ENCODE measurements around the gene DYNLT4. TPM values are rescaled to one million over a fixed set of nuclear protein-coding genes. Genes with fewer than 3 reads are reported as not detected.

Gene DYNLT4
- total RNA-seq, 1 experiment from 2014 or later: not detected

DNA sequence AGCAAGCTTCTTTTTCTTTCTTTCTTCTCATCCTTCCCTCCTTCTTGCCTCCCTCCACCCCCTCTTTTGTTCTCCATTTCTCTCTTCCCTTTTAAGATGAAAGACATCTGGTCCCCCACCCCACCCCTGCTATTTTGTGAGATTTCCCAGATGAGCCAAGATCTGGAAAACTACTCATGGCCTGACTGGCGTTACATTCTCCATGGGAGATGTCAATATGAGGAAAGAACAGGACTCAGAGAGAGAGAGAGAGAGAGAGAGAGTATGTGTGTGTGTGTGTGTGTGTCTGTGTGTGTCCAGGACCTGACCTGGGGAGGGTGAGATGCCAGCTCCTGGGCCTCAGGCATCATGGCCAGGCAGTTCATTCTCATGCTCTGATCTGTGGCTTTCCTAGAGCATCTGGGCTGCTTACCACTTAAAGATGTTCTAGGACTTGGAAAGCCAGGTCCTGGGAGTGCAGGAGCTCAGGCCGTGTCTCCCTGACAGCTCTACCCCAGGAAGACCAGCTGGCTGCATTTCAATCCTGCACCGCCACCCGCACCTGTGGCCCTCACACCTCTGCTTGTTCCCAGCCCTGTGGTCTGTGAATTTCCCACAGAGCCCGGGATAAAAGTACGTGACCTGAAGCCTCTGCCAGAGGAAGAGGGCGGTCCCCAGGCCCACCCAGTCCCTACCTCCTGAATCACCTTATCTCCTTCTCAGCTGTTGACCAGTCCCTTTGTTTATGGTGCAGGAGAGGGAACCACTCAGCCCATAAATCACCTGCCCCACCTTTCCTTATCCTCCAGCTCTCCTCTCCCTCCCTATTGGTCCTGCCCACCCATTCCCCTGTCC lies 16.0 kb downstream of the DYNLT4 start:
- H3K9ac ChIP-seq (ENCODE audit: low read length): no peak overlapping the region
- H3K9me2 ChIP-seq (replicated peaks; ENCODE audit: insufficient read depth, low read length): no peaks in the 10 kb centered on the region
- H3K4me3 ChIP-seq (ENCODE audit: low read length): no peak overlapping the region
- no peaks in the 10 kb centered on the region for H3K79me2 ChIP-seq (ENCODE audit: low read length)
- H3K4me1 ChIP-seq (ENCODE audit: low read length): peaks cover 7% of the 10 kb centered on the region
- no peak overlapping the region for H3K4me2 ChIP-seq (ENCODE audit: low read depth, low read length, poor library complexity, severe bottlenecking)
- no peaks in the 10 kb centered on the region for H3K9me3 ChIP-seq (ENCODE audit: low read length)
- no peak for DNase-seq
- no peak overlapping the region for H3K27ac ChIP-seq (ENCODE audit: low read length)
- no peaks in the 10 kb centered on the region for H4K20me1 ChIP-seq (ENCODE audit: insufficient read depth, low read depth, low read length)
- no peaks in the 10 kb centered on the region for H3K36me3 ChIP-seq (ENCODE audit: insufficient read depth, low read length)
- H3K27me3 ChIP-seq (ENCODE audit: low read length): no peaks in the 10 kb centered on the region
- no peak overlapping the region for H2AFZ ChIP-seq (ENCODE audit: low read length)

DNA sequence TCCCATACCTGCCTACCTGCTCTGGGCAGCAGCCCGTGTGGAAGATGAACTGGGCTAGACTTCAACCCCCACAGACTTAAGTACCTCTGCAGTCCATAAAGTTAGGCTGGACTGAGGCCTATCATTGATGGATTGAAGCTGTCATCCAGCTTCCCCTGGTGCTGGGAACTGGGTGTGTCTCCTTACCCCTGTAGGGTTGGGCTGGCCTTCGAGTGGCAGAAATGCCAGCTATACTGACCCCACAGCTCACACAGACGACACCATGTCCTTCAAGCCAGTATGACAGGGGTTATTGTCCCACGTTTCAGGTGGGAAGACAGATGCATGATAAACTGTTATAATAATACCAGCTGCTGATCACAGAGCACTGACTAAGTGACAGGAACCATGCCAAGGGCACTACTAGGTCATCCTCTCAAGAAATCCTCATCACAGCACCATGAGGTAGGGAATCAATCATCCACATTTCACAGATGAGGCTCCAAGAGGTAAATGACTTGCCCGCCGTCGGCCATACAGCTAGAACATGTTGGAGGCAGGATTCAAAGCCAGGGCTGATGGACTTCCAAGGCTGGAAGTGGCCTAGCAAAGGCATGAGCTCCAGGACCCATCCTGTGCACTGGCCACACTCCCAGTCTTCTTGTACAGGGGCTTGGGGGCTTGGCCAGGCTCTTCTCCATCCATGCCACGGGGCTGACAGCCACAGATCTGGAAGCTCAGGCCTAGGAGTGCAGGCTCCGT lies 18.9 kb downstream of the DYNLT4 start, which contains the start of gene BEST4:
Gene BEST4, minus strand, starts transcription at position 51 of the 741 bp plus-strand sequence. CDS start 465 bp downstream, outside the sequence.
- H3K9me2 ChIP-seq (replicated peaks; ENCODE audit: insufficient read depth, low read length): no peaks in the 10 kb centered on the region
- no peaks in the 10 kb centered on the region for H3K36me3 ChIP-seq (ENCODE audit: insufficient read depth, low read length)
- no peak within 1 kb of the TSS for H3K27ac ChIP-seq (ENCODE audit: low read length)
- H3K4me1 ChIP-seq (ENCODE audit: low read length): peaks cover 34% of the 10 kb centered on the region
- no peaks in the 10 kb centered on the region for H4K20me1 ChIP-seq (ENCODE audit: insufficient read depth, low read depth, low read length)
- no peaks in the 10 kb centered on the region for H3K27me3 ChIP-seq (ENCODE audit: low read length)
- H3K4me2 ChIP-seq (ENCODE audit: low read depth, low read length, poor library complexity, severe bottlenecking): no peak within 1 kb of the TSS
- H3K9me3 ChIP-seq (ENCODE audit: low read length): no peaks in the 10 kb centered on the region
- no peaks in the 10 kb centered on the region for H3K79me2 ChIP-seq (ENCODE audit: low read length)
- H3K9ac ChIP-seq (ENCODE audit: low read length): no peak within 1 kb of the TSS; the same call in 1 of the 2 replicates
- no peak within 1 kb of the TSS for H2AFZ ChIP-seq (ENCODE audit: low read length)
- no peak for DNase-seq
- no peak within 1 kb of the TSS for H3K4me3 ChIP-seq (ENCODE audit: low read length)

DNA sequence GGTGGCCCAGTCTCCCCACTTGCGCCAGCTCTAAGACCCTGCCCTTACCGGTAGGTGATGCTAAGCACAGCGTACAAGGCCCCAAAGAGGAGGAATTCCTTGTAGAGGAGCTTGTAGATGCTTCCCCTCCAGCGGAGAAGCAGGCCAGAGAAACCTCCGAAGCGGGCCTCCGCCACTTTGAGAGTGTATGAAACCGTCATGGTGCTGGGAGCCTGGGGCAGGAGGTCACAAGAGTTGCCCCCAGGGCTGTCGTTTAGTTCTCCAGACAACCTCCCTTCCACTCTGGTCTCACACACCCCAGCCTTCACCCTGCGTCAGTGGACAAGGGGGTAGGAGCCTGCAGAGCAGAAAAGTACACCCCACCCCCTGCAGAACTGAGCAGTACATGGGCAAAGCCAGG lies 19.6 kb downstream of the DYNLT4 start:
- H3K4me1 ChIP-seq (ENCODE audit: low read length): peaks cover 41% of the 10 kb centered on the region
- H3K79me2 ChIP-seq (ENCODE audit: low read length): no peaks in the 10 kb centered on the region
- H3K9ac ChIP-seq (ENCODE audit: low read length): no peak overlapping the region
- no peak overlapping the region for H2AFZ ChIP-seq (ENCODE audit: low read length)
- H3K27ac ChIP-seq (ENCODE audit: low read length): no peak overlapping the region
- no peaks in the 10 kb centered on the region for H3K9me3 ChIP-seq (ENCODE audit: low read length)
- no peak overlapping the region for H3K4me2 ChIP-seq (ENCODE audit: low read depth, low read length, poor library complexity, severe bottlenecking)
- H3K27me3 ChIP-seq (ENCODE audit: low read length): no peaks in the 10 kb centered on the region
- no peaks in the 10 kb centered on the region for H3K36me3 ChIP-seq (ENCODE audit: insufficient read depth, low read length)
- no peak for DNase-seq
- H3K9me2 ChIP-seq (replicated peaks; ENCODE audit: insufficient read depth, low read length): no peaks in the 10 kb centered on the region
- no peaks in the 10 kb centered on the region for H4K20me1 ChIP-seq (ENCODE audit: insufficient read depth, low read depth, low read length)
- no peak overlapping the region for H3K4me3 ChIP-seq (ENCODE audit: low read length)

DNA sequence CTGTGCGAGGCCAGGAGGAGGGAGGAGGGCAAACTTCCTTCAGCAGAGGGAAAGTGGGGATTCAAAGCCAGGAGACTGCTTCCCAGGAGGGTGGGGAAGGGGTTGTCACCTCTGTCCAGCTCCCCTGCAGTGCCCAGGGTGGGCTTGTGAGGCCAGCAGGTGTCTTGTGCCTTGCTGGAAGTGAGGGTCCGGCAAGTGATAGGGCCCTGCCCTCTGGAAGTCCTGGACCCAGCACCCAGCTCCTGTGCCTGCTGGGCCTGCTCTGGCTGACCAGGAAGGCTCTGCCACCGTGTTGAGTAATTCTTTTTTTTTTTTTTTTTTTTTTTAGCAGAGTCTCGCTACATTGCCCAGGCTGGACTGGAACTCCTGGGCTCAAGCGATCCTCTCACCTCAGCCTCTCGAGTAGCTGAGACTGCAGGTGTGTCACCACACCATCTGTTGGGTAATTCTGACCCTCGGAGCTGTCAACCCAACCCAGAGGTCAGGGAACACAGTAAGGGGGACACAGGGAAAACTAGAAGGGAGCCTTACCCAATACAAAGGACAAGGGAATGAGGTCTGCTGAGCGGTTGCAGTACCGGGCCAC lies 20.2 kb downstream of the DYNLT4 start:
- DNase-seq: no peak
- H3K4me1 ChIP-seq (ENCODE audit: low read length): peaks cover 41% of the 10 kb centered on the region
- no peaks in the 10 kb centered on the region for H3K27me3 ChIP-seq (ENCODE audit: low read length)
- peak overlapping the region; percentile 86 for H3K4me2 ChIP-seq (ENCODE audit: low read depth, low read length, poor library complexity, severe bottlenecking)
- H4K20me1 ChIP-seq (ENCODE audit: insufficient read depth, low read depth, low read length): no peaks in the 10 kb centered on the region
- no peaks in the 10 kb centered on the region for H3K79me2 ChIP-seq (ENCODE audit: low read length)
- no peaks in the 10 kb centered on the region for H3K36me3 ChIP-seq (ENCODE audit: insufficient read depth, low read length)
- H2AFZ ChIP-seq (ENCODE audit: low read length): peak overlapping the region; percentile 88
- peak overlapping the region; percentile 94 for H3K9ac ChIP-seq (ENCODE audit: low read length)
- H3K4me3 ChIP-seq (ENCODE audit: low read length): peak overlapping the region; percentile 82; the same call in 1 of the 2 replicates
- no peaks in the 10 kb centered on the region for H3K9me3 ChIP-seq (ENCODE audit: low read length)
- no peaks in the 10 kb centered on the region for H3K9me2 ChIP-seq (replicated peaks; ENCODE audit: insufficient read depth, low read length)
- H3K27ac ChIP-seq (ENCODE audit: low read length): no peak overlapping the region

DNA sequence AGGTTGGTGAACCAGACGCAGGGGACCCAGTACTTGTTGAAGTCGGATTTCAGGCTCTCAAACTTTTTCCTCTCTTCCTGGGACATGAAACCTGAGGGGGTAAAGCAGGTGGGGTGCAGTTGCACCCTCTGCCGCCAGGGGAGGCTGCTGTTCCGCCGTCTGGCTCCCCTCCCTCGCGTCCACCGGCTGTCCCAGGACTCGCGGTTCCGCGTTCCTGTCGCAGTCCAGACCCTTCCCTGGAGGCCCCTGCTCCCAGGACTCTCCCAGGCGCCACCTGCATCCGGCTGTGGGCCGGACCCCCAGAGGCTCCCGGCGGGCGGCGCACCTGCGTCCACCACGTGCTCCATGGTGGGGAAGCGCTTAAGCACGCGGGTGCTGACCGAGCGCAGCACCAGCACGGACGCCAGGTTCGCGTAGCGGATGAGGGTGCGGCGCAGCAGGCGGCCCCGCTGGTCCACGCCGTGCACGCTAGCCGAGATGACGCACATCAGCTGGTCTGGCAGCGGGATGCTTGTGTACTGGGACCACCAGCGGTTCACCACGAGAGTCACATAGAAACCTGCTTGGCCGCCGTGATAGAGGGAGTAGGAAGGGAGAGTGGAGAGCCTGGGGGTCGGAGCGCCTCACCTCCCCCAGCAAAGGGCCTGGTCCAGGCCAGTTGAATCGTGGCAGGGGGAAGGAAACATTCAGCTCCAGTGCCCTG lies 20.9 kb downstream of the DYNLT4 start:
- peaks cover 41% of the 10 kb centered on the region for H3K4me1 ChIP-seq (ENCODE audit: low read length)
- peak overlapping the region; percentile 82 for H3K4me3 ChIP-seq (ENCODE audit: low read length)
- H2AFZ ChIP-seq (ENCODE audit: low read length): peak overlapping the region; percentile 88
- peak overlapping the region; percentile 86 for H3K4me2 ChIP-seq (ENCODE audit: low read depth, low read length, poor library complexity, severe bottlenecking)
- H3K27ac ChIP-seq (ENCODE audit: low read length): no peak overlapping the region
- DNase-seq: peak; percentile 92
- H3K27me3 ChIP-seq (ENCODE audit: low read length): no peaks in the 10 kb centered on the region
- H3K9me3 ChIP-seq (ENCODE audit: low read length): no peaks in the 10 kb centered on the region
- no peaks in the 10 kb centered on the region for H3K36me3 ChIP-seq (ENCODE audit: insufficient read depth, low read length)
- no peaks in the 10 kb centered on the region for H3K9me2 ChIP-seq (replicated peaks; ENCODE audit: insufficient read depth, low read length)
- H4K20me1 ChIP-seq (ENCODE audit: insufficient read depth, low read depth, low read length): no peaks in the 10 kb centered on the region
- H3K79me2 ChIP-seq (ENCODE audit: low read length): no peaks in the 10 kb centered on the region
- peak overlapping the region; percentile 94 for H3K9ac ChIP-seq (ENCODE audit: low read length)

DNA sequence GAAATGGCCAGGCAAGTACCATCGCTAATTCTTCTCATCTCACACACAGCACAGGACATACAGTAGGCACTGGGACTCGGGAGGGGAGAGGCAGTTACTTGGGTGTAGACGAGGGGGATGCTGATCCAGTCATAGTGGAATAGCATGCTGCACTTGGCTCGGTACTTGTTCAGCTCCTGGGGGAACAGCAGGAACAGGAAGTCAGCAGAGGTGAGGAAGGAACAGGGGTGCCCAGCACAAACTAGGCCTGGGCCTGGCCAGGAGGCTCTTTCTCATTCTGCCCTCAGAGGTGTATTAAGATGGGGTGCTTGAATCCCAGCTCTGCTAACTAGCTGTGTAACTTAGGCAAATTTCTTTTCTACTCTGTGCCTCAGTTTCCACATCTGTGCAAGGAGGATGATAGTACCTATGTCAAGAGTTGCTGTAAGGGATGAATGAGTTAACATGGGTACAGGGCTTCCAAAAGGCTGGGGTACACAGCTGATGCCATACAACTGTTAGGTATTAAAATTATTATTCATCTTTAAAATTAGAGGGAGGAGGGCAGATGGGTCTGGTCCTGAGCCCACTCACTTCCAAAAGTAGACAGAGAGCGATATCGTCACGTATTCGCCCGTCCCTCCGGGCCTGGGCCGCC lies 21.5 kb downstream of the DYNLT4 start:
- Histone ChIP-seq H3K9ac (ENCODE audit: low read length) (peak overlapping the region; percentile 94), H3K36me3 (ENCODE audit: insufficient read depth, low read length) (no peaks in the 10 kb centered on the region), H3K4me2 (ENCODE audit: low read depth, low read length, poor library complexity, severe bottlenecking) (peak overlapping the region; percentile 86), H3K27me3 (ENCODE audit: low read length) (no peaks in the 10 kb centered on the region), H3K27ac (ENCODE audit: low read length) (peak overlapping the region; percentile 63; the same call in 1 of the 2 replicates), H3K4me3 (ENCODE audit: low read length) (peak overlapping the region; percentile 82), H4K20me1 (ENCODE audit: insufficient read depth, low read depth, low read length) (no peaks in the 10 kb centered on the region), H3K9me2 (replicated peaks; ENCODE audit: insufficient read depth, low read length) (no peaks in the 10 kb centered on the region), H3K79me2 (ENCODE audit: low read length) (no peaks in the 10 kb centered on the region), H3K9me3 (ENCODE audit: low read length) (no peaks in the 10 kb centered on the region), H3K4me1 (ENCODE audit: low read length) (peaks cover 41% of the 10 kb centered on the region), H2AFZ (ENCODE audit: low read length) (peak overlapping the region; percentile 88; the same call in 1 of the 2 replicates)
- no peak for DNase-seq

DNA sequence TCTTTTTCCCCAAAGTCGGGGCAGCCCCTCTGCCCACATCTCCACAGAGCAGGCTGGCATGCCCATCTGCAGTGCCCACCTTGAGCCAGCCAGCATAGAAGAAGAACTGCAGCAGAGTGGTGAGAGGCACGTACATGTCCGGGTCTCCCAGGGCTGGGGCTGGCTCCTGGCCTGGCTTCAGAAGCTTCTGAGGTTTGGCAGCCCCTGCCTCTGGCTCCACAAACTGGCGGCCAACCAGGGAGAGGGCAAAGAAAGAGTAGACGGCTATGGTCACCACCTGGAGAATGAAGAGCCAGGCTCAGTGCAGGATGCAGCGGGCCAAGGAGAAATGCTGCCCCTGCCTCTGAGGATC lies 22.1 kb downstream of the DYNLT4 start:
- Histone ChIP-seq H3K27me3 (ENCODE audit: low read length) (no peaks in the 10 kb centered on the region), H3K27ac (ENCODE audit: low read length) (peak overlapping the region; percentile 63), H3K4me1 (ENCODE audit: low read length) (peaks cover 41% of the 10 kb centered on the region), H3K79me2 (ENCODE audit: low read length) (no peaks in the 10 kb centered on the region), H3K9ac (ENCODE audit: low read length) (peak overlapping the region; percentile 94), H3K36me3 (ENCODE audit: insufficient read depth, low read length) (no peaks in the 10 kb centered on the region), H3K9me3 (ENCODE audit: low read length) (no peaks in the 10 kb centered on the region), H3K9me2 (replicated peaks; ENCODE audit: insufficient read depth, low read length) (no peaks in the 10 kb centered on the region), H2AFZ (ENCODE audit: low read length) (no peak overlapping the region), H3K4me2 (ENCODE audit: low read depth, low read length, poor library complexity, severe bottlenecking) (peak overlapping the region; percentile 86), H4K20me1 (ENCODE audit: insufficient read depth, low read depth, low read length) (no peaks in the 10 kb centered on the region), H3K4me3 (ENCODE audit: low read length) (peak overlapping the region; percentile 82)
- no peak for DNase-seq

All from Karpas-422 (cell line).